ENCODE measurements around the gene CDKN2AIPNL.

GRCh38 chr5:134447815-134448520, 36.3 kb upstream of the CDKN2AIPNL start:
- no peak for TF ChIP-seq POLR2A (IDR thresholded peaks at IDR 0.05)
- TF ChIP-seq, protein P1, sequence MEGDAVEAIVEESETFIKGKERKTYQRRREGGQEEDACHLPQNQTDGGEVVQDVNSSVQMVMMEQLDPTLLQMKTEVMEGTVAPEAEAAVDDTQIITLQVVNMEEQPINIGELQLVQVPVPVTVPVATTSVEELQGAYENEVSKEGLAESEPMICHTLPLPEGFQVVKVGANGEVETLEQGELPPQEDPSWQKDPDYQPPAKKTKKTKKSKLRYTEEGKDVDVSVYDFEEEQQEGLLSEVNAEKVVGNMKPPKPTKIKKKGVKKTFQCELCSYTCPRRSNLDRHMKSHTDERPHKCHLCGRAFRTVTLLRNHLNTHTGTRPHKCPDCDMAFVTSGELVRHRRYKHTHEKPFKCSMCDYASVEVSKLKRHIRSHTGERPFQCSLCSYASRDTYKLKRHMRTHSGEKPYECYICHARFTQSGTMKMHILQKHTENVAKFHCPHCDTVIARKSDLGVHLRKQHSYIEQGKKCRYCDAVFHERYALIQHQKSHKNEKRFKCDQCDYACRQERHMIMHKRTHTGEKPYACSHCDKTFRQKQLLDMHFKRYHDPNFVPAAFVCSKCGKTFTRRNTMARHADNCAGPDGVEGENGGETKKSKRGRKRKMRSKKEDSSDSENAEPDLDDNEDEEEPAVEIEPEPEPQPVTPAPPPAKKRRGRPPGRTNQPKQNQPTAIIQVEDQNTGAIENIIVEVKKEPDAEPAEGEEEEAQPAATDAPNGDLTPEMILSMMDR (IDR thresholded peaks at IDR 0.05), result no peak
- TF ChIP-seq POLR2AphosphoS5 (IDR thresholded peaks at IDR 0.05), result no peak
